HG03558 (cell line): ENCODE results near the gene RPUSD3.

Source experiments
- ATAC-seq: cut with Tn5 transposase; IDR thresholded peaks from one replicate; pipeline ENCODE4 v1.9.1; 2021; ENCODE audit warnings: moderate number of reproducible peaks; ENCODE audit not compliant: unreplicated experiment; ENCODE audit errors: extremely low read depth

RPUSD3 gene

DNA sequence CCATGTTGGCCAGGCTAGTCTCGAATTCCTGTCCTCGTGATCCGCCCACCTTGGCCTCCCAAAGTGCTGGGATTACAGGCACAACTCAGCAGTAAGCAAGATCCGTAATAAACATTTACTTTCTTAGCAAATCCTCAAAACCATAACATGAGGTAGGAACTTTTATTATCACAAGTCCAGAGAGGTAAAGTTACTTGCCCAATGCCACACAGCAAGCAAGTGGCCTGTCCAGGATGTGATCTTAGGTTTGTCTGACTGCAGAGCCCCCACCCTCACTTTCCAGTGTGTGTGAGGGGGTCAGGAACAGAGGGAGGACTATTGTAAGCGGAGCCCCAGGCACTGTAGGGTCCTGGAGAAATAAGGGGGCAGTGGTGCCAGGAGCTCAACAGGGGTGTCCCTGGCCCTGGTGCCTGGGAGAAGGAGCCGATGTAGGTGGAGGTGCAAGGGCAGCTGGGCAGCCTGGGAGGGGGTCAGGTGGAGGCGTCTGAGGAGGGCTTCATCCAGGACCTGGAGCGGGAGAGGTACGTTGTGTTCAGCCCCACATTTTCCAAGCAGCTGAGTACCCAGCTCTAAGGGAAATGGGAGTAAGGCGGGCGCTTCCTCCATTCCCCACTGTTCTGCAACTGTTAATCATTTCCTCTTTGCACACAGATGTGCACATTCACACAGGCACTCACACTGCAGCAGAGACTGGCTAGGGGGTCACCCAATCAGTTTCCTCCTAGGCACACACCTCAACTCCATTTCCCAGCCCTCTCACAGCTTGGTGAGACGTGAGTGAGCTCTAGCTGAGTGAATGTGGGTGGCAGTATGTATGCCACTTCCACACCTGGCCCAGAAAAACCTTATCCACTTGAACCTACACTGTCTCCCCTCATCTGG, 5.9 kb downstream of the RPUSD3 start:
- ATAC-seq, result no peak

DNA sequence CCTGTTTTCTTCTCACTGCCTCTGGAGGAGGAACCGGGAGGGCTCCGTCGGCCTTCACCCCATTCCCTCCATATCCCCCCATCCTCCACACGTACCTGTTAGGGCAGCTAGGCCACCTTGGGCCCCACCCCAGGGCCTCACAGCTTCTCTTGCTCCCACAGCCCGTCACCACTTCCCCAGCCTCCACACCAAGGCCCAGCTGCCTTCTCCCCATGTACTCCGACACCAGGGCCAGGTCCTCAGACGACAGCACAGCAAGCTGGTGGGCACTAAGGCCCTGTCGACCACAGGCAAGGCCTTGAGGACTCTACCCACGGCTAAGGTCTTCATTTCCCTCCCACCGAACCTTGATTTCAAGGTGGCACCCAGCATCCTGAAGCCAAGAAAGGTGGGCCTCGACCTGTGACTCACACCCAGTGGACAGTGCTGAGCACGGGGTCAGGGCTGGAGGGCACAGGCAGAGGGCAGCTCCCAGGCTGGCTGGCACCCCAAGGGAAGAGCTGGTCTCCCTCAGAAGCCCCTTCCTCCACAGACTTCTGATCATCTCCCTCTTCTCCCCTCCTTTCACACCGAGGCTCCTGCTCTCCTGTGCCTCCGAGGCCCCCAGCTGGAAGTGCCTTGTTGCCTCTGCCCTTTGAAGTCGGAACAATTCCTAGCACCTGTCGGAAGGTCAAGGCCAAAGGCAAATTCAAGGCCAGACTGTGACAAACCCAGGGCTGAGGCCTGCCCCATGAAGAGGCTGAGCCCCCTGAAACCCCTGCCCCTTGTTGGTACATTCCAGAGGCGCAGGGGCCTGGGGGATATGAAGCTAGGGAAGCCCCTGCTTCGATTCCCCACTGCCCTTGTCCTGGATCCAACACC, 9.1 kb downstream of the RPUSD3 start:
- no peak for ATAC-seq

DNA sequence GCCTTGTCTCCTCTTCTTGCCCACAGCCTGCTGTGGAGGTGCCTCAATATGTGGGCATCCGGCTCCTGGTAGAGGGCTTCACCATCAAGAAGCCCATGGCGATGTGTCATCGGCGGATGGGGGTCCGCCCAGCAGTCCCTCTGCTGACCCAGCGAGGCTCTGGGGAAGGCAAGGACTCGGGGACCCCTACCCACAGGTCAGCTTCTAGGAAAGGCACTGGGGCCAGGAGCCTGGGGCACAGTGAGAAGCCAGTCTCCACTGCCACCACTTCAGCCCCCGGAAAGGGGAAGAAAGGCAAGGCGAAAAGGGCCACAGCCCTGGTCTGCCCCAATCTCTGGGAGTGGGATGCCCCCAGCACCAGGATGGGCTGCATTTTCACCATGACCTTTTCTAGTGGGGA, 10.7 kb downstream of the RPUSD3 start:
- ATAC-seq, result no peak

DNA sequence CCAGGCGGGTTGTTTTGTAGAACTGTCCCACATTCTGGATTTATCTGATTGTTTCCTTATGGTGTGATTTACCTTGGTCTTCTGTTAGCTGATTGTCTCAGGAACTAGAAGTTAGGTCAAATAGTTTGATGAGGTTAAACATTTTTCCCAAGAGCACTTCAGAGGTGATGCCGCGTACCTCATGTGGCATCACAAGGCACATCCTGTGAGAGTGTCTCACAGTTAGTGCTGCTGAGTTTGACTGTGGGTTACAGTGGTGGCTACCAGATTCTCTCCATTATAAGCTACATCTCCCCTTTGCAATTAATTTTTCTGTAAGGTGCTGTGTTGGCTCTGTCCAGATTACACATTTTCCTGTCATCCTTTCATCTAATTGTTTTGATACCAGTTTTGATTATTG, 12.6 kb downstream of the RPUSD3 start:
- ATAC-seq, result no peak

DNA sequence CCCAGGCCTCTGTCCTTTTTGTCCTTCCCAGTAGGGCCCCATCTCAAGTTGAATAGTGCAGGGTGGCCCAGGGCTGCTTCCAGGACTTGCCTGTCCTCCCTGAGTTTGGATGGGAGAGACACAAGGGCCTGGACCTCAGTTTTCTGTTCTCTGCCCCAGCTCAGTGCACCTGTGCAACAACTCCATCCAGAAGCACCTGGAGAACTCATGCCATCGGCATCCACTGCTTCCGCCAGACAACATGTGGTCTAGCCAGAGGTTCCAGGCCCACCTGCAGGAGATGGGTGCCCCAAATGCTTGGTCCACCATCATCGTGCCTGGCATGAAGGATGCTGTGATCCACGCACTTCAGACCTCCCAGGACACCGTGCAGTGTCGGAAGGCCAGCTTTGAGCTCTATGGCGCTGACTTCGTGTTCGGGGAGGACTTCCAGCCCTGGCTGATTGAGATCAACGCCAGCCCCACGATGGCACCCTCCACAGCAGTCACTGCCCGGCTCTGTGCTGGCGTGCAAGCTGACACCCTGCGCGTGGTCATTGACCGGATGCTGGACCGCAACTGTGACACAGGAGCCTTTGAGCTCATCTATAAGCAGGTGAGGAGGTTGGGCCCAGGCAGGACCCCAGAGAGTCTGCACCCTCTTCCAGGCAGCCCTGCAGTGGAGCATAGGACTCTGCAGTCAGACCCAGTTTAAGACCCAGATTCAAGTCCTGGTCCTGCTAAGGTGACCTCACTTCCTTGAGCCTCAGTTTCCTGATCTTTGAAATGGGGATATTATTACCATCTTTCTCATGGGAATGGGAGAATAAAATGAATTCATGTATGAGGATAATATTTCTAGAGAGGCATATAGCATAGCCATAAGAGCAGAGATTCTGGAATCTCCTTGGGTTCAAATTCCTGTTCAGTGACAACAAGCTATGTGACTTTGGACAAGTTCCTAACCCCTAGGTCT, 14.7 kb downstream of the RPUSD3 start:
- ATAC-seq, result no peak

DNA sequence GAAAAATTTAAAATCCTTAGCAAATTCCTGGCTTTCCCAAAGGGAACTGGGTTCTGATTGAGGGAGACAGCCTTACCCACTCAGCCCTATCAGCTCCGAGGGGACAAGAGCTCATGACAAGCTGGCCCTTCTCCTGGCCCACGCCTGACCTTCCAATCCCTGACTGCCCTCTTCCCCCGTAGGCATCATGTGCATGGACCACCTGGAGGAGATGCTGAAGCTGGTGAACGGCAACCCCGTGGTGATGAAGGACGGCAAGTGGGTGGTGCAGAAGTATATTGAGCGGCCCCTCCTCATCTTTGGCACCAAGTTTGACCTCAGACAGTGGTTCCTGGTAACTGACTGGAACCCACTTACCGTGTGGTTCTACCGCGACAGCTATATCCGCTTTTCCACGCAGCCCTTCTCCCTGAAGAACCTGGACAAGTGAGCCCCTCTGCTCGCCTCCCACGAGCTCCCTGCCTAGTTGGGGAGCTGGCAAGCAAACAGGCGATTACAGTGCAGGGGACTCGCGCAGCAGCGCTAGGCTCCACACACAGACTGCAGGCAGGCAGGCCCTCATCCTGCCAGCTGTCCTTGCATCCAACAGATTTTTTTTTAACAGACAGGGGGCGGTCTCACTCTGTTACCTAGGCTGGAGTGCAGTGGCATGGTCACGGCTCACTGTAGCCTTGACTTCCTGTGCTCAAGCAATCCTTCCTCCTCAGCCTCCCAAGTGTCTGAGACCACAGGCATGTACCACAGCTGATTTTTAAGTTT, 16.8 kb downstream of the RPUSD3 start:
- ATAC-seq, result no peak

DNA sequence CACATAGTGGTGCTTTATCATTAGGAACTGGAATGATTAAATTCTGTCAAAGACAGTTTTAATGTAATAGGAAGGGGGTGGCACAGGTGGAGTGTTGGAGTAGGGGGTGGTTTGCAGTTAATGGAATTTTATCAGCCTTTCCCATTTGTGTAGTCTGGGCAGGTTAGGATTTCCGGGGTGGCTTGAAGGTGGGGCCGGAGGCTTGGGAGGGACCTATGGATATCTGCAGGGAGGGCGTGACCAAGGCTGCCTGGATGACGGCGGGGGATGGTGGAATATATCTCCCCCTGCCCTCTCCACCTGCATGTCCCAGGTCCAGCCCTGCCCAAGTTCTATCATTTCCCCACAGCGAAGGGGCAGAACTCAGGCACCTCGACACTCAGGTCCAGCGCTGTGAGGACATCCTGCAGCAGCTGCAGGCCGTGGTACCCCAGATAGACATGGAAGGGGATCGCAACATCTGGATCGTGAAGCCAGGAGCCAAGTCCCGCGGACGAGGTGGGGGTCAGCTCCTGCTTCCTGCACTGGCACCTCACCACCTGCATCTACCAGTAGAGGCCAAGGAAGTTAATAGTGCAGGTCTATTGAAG, 18.3 kb downstream of the RPUSD3 start:
- no peak for ATAC-seq

DNA sequence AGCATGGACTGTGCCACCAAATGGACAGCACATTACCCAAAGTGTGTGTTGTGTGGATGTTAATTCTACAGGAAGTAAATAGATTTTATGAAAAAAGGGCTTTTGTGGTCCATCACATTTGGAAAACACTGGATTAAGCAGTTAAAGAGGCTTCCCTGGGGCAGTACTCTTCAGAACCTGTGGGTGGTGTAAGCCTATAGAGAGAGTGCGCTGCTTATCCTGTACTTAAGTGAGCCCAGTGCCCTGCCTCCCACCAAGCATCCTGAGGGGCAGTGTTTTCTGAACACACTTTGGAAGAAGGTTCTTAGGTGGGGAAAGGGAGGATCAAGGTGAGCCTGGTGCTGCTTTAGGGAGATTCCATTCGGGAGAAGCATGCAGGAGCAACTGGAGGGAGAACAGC, 22.9 kb downstream of the RPUSD3 start:
- ATAC-seq, result no peak

DNA sequence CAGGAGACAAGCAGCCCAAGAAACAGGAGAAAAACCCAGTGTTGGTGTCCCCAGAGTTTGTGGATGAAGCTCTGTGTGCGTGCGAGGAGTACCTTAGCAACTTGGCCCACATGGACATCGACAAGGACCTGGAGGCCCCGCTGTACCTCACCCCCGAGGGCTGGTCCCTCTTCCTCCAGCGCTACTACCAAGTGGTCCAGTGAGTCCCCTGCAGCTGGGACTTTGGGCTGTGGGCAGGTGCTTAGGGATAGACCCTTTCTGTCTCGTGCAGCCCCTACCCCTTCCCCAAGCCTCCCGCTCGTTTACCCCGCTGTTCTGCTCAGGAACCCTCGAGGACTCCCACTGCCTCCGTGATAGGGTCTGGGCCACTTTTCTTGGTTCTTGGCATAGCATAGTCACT, 23.3 kb downstream of the RPUSD3 start:
- no peak for ATAC-seq

DNA sequence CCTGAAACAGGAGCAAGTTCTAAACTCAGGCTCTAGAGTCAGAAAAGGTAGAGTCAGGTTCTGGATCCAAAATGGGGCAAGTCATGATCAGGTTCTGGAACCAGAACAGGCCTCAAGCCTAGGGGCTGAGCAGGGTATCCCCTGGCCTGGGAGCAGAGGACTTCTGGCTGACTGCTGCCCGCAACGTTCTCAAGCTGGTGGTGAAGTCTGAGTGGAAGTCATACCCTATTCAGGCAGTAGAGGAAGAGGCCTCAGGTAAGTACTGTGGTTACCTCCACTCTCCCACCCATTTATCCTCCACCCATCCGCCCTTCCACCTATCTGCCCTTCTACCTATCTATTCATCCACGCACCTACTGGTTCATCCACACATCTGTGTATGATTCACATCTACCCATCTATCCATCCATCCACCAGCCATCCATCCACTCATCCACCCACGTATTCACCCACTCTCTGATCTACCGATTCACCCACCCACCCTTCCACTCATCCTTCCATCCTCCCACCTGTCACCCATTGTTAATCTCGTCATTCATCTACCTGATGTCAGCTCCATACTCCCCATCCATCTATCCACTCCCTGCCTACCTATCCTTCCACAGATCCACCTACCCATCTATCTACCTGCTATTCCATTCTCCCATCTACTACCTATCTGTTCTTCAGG, 25.0 kb downstream of the RPUSD3 start:
- no peak for ATAC-seq

DNA sequence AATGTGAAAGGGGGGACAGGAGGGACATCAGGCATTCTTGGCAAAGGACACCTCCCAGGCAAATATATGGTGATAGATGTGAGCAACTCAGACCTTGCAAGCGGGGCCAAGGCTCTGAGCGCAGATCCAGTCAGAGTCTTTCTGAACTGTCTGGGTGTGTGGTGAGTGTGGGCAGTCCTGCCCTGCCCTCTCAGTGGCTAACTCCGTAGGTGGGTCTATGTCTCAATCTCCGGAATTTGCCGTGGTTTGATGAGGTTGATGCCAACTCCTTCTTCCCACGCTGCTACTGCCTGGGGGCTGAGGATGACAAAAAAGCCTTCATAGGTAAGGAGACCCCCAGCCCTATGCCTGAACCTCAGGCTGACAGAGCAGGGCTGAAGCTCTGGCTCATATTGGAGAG, 26.4 kb downstream of the RPUSD3 start:
- no peak for ATAC-seq

DNA sequence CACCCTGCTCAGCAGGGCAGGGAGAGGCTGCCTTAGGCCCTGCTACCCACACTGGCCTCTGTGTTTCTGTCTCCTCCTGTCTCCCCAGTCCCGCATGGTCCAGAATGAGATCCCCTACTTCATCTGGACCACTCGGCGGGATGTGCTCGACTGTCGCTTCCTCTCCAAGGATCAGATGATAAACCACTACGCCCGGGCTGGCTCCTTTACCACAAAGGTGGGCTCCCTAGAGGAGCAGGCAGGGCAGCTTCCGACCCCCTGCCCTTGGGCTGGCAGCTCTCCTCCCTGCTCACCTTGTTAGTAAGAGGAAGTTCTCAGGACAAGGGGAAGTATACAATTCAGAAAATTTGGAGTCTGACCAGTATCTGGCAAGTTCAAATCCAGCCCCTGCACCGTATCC, 27.8 kb downstream of the RPUSD3 start:
- no peak for ATAC-seq

DNA sequence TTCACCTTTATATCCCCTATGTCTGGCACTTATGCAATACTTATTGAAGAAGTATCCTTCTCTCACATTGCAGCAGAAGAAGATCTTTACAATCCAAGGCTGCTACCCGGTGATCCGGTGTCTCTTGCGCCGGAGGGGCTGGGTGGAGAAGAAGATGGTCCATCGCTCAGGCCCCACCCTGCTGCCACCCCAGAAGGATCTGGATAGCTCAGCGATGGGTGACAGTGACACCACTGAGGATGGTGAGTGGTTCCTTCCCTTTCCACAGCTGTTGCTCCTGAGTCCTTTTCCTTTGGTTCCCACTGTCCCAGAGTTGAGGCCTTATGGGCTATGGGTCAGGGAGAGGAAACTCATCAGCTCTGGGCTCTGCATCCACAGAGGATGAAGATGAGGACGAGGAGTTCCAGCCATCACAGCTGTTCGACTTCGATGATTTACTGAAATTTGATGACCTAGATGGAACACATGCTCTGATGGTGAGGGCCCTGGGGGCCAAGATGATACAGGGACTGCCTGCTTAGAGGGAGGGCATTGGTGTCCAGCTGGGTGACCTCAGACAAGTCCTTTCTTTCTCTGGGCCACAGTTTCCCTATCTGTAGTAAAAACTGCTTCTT, 30.8 kb downstream of the RPUSD3 start:
- no peak for ATAC-seq

DNA sequence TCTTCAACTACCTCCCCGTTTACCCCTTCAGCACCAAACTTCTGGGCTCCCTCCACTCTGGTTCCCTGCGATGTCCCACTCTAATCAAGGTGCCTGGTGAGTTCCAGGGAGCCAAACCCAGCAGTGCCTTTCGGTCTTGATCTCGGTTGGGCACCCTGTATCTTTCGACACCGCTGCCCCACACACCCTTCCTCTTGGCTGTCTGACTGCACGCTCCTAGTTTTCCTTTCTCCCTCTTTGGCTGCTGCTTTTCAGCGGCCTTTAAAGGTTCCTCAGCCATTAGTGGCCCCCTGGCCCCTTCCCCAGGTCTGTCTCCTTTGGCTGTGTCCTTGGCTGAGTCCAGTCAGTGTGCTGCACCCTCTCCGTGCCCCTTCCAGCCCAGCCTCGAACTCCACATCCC, 33.0 kb downstream of the RPUSD3 start:
- ATAC-seq, result no peak

DNA sequence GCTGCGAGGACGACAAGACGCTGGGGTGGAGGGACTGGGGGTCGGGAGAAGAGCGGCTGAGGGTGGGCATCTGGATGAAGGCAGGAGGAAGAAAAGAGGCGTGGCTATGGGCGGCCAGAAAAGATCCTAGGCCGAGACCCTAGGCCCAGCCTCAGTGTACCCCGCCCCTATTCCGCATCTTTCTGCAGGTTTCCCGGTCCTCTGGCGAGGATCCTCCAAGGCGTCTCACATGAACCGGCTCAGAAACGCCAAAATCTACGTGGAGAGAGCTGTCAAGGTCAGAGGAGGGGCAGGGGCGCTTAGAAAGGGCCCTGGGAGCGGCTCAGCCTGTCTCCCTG, 33.4 kb downstream of the RPUSD3 start:
- no peak for ATAC-seq

DNA sequence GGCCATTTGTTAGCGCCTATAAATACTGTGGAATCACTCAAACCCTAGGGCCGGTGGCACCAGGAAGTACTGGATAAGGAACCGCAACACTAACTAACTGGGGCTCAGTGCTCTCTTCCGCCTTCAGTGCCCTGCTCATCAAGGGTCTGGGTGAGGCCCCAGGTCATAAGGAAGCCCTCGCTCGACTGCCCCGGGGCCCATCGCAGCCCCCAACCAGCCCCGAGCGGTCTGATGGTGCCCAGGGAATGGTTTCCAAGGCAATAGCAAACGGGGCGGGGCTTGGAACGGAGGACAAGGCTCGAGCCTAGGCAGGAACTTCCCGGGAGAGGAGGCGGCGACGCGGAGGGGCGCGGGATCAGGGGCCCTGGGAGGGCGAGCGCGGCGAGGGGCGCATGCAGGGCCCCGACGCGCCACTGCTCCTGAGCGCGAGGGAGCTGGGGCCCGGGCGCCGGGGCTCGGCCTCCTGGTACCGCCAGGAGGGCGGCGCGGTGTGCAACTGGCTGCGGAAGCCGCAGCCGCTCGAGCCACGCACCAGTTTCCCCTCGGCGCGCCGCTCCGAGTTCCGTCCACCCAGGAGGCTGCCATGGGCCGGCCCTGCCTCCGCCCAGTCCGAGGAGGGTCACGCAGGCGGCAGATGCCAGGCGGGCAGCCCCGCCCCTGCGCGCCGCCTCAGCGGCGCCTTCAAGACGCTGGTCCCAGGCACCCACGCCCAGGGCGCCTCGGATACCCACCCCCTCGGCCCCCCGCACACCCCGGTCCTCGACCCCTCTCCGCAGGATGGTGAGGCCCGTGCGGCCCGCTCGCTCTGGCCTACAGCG, 34.0 kb downstream of the RPUSD3 start, which contains the start of gene TTLL3:
Gene TTLL3 (plus strand): TSS at position 648 of the 818 bp plus-strand sequence. CDS start 400 bp downstream, outside the sequence.
- no peak for ATAC-seq

DNA sequence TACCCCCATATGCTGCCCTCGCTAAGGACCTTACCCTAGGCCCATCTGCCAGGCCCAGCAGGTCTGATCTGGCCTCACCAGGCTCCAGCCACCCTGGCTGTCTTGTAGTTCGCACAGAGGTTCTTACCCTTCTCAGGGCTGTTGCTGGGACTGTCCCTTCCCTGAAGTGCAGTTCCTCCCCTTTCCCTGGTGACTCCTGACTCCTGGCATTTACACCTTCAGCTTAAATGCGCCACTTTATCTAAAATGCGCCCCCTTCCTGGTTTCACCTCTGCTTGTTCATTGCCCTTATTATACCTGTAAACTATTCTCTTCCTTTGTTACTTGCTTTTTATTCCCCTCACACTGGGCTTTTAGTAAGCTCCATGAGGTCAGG, 34.6 kb downstream of the RPUSD3 start:
- no peak for ATAC-seq
